Stomach (tissue), 4 donors: ENCODE measurements around the gene SLIT1.

Experiments
- POLR2A ChIP-seq, 4 donors: fragments of 450-650 bp; IDR thresholded peaks; one replicate each; pipeline ENCODE4 v1.6.1; 2016; ENCODE audit warnings: antibody characterized with exemption in 4 of 4, control low read depth in 2 of 4, mild to moderate bottlenecking in 1 of 4, moderate library complexity in 1 of 4
- POLR2AphosphoS5 ChIP-seq, 3 donors: sonication (generic); formaldehyde crosslinking; IDR thresholded peaks; one replicate each; pipeline ENCODE4 v1.6.1; 2016; ENCODE audit warnings: antibody characterized with exemption in 3 of 3

GRCh38 chr10:97139651-97140048 lies 46.1 kb downstream of the SLIT1 start:
- TF ChIP-seq POLR2AphosphoS5 (IDR thresholded peaks at IDR 0.05) (no peak), POLR2A (IDR thresholded peaks at IDR 0.05) (no peak)
